Esophagus mucosa (tissue), 1 donor: Measurements from ENCODE around the gene CLEC4M. TPM values are rescaled to one million over a fixed set of nuclear protein-coding genes. Genes with fewer than 3 reads are reported as not detected.

Source experiments
- ATAC-seq: fragments of 200-7000 bp; cut with Tn5 transposase; one replicate; pipeline ENCODE4 v1.9.1; 2020
- total RNA-seq: library from RNA; stranded (reverse); gene quantifications from one replicate; pipeline ENCODE4 v1.2.4, GENCODE V29; 2023
- donor health status: DM: yes; HTN: yes; CAD: no.

The CLEC4M gene, protein sequence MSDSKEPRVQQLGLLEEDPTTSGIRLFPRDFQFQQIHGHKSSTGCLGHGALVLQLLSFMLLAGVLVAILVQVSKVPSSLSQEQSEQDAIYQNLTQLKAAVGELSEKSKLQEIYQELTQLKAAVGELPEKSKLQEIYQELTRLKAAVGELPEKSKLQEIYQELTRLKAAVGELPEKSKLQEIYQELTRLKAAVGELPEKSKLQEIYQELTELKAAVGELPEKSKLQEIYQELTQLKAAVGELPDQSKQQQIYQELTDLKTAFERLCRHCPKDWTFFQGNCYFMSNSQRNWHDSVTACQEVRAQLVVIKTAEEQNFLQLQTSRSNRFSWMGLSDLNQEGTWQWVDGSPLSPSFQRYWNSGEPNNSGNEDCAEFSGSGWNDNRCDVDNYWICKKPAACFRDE
- not detected for total RNA-seq

DNA sequence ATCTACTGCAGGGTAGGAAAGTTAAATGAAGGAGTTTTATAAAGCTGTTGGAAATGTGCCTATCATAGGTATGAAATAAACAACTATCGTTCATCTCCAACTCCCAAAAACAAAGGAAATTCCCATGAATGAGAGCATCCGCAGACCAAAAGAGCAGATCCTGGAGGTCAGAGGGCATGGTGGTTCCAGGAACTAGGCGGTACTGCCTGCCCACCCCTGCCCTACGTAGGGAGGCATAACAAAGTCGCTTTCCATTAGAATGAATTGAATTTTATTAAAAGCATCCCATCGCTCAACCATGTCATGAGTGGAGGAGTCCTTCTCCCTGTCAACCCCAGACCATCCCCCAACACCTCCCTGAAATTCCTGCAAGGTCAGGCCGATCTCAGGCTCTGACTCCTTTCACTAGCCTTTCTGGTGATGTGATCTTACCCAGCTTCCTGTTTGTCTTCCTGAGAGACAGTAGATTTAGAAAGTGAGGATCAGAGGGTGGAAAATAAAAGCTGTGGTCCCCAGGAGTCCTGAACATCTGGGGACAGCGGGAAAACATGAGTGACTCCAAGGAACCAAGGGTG, at the start of gene CLEC4M:
TSS of gene CLEC4M (plus strand) at position 525 of the 575 bp plus-strand sequence. CDS start at position 549, 24 bp downstream.
- ATAC-seq: no peak

DNA sequence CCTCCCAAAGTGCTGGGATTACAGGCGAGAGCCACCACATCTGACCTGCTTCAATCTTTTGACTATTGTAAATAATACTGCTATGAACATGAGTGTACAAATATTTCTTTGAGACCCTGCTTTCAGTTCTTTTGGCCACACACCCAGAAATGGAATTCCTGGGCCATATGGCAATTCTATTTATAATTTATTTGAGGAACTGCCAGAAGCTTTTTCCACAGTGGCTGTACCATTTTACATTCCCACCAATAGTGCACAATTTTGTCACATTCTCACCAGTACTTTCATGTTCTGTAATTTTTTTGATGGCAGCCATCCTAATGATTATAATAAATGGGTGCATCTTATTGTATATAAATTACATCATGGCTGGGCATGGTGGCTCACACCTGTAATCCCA, 47.4 kb upstream of the CLEC4M start:
- no peak for ATAC-seq

DNA sequence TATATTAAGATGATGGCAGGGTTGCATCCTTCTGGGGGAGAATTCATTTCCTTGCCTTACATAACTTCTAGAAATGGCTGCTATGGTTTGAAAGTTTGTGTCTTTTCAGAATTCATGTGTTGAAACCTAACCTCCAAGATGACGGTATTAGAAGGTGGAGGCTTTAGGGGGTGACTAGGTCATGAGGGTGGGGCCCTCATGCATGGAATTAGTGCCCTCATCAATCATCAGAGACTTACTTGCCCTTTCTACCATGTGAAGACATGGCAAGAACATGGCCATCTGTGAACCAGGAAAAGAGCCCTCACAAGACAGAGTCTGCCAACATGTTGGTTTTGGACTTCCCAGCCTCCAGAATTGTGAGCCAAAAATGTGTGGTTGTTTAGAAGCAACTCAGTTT, 46.3 kb upstream of the CLEC4M start:
- no peak for ATAC-seq

DNA sequence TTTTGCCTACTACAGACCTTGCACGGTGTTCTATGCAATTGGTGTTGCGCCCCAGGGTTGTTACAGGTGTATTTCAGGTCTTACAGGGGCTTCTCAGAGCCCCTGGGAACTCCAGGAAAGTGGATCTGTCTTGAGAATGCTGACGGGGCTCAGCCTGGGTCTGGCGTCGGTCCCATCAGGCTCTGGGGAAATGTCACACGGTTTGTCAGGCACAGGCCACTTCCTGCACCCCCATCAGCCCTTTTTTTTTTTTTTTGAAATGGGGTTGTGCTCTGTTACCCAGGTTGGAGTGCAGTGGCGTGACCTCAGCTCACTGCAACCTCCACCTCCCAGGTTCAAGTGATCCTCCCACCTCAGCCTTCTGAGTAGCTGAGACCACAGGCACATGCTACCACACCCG, 44.4 kb upstream of the CLEC4M start:
- no peak for ATAC-seq

DNA sequence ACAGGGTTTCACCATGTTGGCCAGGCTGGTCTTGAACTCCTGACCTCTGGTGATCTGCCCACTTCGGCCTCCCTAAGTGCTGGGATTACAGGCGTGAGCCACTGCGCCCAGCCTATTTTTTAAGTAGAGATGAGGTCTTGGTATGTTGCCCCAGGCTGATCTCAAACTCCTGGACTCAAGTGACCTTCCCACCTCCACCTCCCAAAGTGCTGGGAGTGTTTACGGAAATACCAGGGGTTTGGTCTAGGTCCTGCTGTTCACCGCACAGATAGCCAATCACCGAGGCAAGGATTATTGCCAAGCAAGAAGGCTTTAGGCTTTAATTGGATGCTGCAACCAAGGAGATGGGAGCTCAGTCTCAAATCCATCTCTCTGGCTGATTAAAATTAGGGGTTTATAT, 42.7 kb upstream of the CLEC4M start:
- ATAC-seq: no peak

DNA sequence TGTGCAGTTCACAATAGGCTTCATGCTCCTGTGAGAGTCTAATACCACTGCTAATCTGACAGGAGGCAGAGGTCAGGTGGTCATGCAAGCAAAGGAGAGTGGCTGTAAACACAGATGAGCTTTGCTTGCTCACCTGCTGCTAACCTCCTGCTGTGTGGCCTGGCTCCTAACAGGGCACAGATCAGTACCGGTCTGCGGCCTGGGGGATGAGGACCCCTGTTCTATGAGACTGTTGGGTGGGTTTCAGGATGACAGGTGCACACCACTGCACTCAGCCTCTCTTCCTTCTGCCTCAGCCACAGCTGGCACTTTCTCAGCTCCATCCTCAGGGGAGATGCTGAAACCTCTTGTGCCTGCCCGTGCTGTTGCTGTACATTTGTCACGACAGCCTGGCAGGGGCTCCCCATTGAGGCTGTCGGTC, 40.8 kb upstream of the CLEC4M start:
- ATAC-seq: no peak

DNA sequence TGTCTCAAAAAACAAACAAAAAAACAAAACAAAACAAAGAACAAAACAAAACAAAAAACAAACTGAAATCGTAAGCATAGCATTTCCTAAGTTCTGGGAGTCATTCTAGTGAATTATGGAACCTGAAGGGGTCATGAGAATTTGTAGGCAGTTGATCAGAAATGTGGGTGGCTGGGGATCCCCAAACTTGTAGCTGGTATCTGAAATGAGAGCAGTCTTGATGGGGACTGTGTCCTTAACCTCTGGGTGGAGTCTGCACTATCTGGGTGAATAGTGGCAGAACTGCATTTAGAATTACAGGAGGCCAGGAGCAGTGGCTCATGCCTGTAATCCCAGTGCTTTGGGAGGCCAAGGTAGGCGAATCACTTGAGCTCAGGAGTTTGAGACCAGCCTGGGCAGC, 37.3 kb upstream of the CLEC4M start:
- no peak for ATAC-seq

DNA sequence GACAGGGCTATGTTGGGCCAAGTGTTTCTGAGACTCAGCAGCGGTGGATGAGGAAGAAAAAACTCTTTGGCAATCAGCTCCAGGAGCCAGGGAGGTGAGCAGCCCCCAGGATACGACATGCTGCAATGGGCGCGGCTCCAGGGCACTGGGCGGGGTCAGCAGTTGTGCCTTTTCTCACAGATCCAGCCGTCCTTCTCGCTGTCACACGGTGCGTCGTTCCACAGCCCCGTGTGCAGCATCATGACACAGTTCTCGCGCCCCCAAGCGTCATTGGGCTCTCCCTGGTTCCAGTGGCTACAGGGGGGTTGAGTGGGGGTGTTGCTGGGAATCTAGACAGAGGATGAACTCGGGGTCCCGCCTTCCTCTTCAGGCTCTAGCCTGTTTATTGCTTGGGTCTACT, 33.8 kb upstream of the CLEC4M start:
- no peak for ATAC-seq

DNA sequence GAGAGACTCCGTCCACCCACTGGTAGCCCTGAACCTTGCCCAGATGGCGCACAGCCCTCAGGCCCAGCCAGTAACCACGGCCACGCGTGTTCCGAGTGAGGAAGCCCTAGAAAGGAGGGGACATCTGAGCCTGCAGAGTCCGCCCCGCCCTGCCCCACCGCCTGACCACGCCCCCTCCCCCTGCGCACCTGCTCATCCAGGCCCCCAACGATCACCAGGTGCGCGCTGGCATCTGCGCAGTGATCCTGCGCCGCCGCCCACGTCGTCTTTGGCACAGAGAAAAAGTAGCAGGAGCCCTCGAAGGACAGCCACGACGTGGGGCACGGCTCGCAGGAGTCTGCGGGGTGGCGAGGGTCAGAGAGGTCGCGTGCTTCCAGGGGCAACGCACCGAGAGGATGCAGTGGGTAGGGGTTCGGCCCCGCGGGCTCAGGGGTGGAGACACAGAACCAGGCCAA, 33.2 kb upstream of the CLEC4M start:
- no peak for ATAC-seq

DNA sequence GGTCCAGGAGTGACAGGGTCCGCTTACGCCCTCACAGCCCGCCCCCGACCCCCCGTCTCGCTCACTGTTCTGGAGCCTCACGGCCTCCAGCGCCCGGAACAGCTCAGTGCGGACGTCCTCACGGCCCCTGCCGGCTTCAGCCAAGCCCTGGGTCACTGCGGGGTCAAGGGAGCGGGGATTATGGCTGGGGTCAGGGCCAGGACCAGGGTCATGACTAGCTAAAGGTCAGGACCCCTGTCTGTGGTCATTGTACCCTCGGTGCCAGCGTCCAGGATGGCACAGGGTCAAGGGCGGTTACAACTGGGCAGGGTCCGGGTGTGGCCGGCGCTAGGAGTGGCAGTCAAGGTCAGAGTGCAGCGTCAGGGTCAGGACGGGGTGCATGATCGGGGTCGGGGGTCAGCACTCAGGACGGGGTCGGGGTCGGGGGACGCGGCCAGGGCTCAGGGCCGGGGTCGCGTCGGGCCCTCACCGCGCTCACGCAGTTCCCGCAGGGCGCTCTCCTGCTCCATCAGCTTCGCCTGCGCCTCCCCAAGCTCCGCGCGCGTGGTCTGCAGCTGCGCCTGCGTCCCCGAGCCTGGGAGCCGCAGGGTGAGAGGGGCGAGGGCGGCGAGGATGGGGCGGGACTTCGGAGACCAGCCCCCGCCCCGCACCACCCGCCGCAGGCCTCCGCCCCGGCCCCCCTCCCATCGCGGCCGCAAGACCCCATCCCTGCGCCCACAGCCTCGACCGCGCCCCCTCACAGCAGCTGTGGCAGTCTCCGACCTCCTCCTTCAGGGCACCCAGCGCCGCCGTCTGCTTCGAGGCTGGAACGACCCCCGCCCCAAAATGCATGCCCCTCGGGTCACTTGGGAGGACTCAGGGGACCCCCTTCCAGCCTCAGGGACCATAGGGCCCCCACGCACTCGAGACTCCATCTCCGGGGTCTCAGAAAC, 32.5 kb upstream of the CLEC4M start:
- ATAC-seq: peak; percentile 21

DNA sequence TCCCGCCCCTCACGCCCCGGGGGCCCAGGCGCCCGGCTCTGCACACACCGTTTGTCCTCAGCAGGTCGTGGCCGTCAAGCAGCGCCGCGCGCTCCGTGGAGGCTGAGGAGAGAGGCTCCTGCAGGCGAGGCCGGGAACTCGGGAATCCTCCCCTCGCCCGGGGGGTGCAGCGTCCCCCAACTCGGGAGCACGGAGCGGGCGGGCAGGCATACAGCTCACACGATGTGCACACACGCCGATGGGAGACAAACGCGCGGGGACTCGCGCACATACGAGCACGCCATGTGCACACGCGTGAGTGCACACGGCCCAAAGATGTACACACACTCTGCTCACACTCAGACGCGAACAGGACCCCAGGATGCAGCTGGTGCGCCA, 31.8 kb upstream of the CLEC4M start:
- ATAC-seq: no peak

DNA sequence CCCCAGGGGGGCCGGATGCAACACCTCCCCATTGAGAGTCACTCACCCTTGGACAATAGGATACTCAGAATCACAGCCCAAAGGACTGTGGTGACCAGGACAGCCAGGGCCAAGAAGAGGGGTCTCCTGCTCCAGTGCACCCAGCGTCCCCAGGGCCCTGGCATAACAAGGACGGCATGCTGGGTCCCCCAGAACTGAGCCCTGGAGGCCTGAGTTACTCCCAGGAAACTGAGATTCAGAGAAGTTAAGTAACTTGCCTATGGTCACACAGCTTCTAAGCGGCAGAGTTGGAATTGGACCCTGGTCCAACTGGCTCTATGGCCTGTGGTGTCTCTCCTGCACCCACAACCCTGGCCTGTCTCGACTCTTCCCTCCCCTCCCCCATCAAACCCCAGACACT, 31.4 kb upstream of the CLEC4M start:
- no peak for ATAC-seq

DNA sequence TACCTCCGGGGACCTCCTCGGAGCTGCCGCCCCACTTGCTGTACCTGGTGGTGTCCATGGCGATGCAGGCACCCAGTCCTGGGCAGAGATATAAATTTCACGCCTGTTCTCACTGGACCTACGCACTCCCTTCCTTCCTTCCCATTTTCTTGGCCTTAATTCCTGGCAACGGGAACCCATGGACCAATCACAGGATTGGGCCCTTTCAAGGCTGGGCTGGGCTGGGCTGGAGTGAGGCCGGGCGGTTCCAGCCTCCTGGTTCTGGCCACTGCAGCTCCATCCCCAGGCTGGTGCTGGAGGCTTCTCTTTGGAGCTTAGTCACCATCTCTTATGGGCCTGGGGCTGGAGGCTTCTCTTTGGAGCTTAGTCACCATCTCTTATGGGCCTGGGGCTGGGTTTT, 31.0 kb upstream of the CLEC4M start, which contains the start of gene CLEC4G:
TSS of gene CLEC4G (minus strand) at position 66 of the 400 bp plus-strand sequence. CDS start at position 58, 8 bp downstream.
- ATAC-seq: no peak

DNA sequence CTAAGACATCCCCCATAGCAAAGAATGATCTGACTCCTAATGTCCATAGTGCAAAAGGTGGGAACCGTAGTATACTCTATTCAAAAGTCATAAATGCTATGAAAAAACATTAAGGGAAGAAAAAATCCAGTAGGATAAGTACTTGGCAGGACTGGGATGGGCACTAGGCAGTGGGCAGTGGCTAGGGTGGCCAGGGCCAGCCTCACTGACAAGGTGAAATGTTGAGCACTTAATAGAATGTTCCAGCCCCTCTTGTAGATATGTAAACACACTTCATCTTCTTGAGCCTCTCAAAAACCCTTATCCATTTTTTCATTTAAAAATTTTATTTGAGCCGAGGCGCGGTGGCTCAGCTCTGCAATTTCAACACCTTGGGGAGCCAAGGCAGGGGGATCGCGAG, 29.7 kb upstream of the CLEC4M start:
- no peak for ATAC-seq

DNA sequence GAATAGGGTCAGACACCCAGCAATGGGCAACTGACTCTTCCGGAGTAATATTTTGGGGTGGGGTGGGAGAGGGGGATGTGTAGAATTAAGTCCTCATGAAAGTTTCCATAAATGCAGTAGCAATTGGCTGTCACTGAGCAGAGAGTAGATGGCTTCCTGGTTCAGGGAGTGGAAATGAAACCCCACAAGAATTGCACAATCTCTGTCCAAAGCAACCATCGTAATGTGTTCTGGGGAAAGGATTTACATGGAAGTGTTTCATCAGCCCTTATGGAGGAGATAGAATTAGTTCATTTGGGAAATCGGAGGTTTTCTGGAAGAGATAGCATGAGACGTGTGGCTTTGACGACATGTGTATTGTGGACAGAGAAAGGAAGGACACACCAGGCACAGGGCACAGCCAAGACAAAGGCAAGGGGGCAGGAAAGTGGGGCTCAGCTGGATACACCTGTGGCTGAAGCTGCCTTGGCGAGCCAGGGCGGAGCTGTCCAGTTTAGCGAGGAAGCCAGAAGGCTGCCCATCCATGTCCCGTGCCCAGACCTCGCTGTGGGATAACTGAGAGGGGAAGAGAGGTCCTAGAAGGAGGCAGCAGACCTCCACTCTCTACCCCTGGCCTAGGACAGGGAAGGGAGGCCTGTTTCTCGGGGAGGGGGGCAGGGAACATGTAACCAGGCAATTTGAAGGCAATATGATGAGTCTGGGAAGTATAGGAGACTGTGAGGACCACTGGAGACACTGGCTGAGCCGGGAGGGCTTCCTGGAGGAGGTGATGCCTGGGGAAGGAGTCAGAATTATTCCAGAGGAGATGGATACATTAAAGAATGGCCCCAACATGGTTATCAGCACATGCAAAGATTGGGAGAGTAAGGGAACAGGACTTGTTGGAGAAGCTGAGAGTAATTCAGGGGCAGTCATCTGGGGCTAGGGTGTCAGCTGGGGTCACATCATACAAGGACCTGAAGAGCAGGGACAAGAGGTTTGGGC, 28.5 kb upstream of the CLEC4M start:
- peak; percentile 18 for ATAC-seq

DNA sequence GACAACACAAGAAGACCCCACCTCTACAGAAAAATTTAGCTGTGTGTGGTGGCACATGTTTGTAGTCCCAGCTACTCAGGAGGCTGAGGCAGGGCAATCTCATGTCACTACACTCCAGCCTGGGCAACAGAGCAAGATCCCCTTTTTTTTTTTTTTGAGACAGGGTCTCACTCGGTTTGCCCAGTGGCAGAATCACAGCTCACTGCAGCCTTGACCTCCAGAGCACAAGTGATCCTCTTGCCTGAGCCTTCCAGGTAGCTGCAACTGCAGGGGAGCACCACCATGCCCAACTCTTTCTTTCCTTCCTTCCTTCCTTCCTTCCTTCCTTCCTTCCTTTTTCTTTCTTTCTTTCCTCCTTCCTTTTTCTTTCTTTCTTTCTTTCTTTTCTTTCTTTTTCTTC, 26.9 kb upstream of the CLEC4M start:
- no peak for ATAC-seq

DNA sequence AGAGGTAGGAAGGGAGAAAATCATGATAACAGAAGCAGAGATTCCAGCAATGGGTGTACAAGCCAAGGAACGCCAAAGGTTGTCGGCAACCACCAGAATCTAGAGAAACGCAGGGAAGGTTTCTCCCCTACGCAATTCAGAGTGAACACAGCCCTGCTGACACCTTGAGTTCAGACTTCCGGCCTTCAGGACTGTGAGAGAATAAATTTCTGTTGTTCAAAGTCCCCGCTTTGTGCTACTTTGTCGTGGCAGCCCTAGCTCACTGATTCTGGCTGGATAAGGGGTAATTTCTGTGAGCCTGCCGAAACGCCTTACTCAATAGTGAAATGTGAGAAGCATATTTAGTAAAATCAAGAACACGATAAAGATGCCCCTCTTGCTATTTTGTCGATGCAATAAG, 25.8 kb upstream of the CLEC4M start:
- ATAC-seq: no peak

DNA sequence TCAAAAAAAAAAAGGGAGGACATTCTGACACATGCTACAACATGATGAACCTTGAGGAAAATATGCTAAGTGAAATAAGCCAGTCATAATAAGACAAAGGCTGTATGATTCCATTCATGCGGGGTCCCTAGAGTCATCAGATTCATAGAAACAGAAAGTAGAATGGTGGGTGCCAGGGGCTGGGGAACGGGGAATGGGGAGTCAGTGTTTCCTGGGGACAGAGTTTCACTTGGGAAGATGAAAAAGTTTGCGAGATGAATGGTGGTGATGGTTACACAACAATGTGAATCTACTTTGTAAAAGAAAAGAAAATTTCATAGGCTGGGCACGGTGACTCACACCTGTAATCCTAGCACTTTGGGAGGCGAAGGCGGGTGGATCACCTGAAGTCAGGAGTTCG, 25.0 kb upstream of the CLEC4M start:
- ATAC-seq: no peak

DNA sequence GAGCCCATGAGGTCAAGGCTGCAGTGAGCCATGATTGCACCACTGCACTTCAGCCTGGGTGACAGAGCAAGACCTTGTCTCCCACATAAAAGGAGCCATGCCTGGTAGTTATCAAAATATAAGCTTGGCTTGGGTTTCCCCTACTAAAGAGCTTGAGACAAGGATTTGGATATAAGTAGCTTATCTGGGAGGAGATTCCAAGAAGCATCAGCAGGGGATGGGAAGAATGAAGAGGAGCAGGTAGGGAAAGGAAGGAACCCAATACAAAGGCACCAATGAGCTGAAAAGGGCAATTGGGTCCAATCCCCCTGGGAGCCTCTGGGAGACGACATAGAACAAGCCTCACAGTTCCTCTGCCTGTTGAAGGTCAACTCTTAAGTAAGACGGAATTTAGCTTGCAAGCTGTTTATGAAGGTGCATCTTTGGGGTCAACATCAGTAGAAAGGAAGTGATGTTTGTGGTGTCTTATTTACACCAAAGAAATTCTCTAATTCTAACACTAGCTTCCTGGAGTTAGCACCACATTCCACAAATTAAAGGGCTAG, 23.8 kb upstream of the CLEC4M start:
- ATAC-seq: no peak

DNA sequence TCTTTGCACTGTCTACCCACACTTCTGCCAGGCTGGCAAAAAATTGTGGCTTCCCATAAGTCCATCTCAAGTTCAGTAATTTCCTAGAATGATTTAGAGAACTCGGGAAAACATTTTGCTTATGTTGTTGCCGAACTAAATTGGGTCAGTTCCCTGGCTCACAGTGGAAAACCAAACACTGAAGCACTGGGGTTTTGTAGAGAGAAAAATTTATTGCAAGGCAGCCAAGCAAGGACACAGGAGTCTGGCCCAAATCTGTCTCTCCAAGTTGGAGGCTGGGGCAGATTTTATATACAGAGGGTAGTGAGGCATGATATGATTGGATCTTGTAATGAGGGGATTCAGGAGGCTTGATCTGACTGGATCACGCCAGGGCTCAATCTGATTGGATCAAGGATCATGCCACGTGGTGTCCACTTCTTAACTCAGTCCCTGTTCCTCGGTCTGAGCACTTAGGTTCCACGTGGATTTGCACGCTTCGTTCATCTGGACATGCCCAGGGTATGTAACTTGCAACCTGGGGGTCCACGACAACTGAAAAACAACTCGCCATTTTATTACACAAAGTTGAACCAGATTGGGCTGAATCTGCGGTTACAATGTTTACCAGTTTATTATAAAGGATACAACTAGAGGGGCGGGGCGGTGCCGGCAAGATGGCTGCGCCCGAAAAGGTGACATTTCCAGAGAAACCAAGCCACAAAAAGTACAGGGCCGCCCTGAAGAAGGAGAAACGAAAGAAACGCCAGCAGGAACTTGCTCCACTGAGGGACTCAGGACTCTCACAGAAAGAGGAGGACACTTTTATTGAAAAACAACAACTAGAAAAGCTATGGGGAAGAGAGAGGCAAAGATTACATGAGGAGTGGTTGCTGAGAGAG, 23.0 kb upstream of the CLEC4M start:
- ATAC-seq: no peak

DNA sequence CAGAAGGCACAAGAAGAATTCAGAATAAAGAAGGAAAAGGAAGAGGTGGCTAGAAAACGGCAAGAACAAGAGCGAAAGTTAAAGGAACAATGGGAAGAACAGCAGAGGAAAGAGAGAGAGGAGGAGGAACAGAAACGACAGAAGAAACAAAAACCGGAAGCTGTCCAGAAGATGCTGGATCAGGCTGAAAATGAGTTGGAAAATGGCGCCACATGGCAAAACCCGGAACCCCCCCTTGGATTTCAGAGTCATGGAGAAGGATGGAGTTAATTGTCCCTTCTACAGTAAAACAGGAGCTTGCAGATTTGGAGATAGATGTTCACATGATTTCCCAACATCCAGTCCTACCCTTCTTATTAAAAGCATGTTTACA, 22.4 kb upstream of the CLEC4M start:
- no peak for ATAC-seq
